ENCODE results near the gene MCU. TPM values are rescaled to one million over a fixed set of nuclear protein-coding genes. Genes with fewer than 3 reads are reported as not detected.

The MCU gene
- polyA plus RNA-seq, 4 donors, result 43.3 to 70.4 (median 48.7) TPM

DNA sequence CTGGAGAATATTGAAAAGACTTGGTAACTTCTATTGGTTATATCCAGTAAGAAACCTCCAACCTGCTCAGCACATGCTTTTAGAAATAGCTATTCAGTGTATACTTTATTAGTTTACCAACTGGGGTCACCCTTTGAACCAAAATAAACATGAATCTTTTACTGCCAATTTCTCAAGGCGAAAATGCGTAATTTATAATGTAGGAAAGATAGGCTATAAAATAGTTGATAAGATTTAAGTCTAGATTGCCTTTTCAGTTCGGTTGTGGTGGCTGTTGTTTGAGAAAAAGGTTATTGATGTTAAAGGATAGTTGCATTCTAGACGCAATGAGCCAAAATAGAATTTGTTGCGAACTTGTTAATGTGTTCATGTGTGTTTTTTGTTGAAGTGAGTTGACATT, 119.0 kb downstream of the MCU start:
- Histone ChIP-seq H3K4me3 (ENCODE audit: low read depth in 1 of 3, low read length in 3 of 3) (no peak overlapping the region), H3K27ac (ENCODE audit: low read depth in 1 of 3, low read length in 2 of 3) (no peak overlapping the region), H3K36me3 (ENCODE audit: control insufficient read depth in 3 of 3, insufficient read depth in 2 of 3, low read depth in 1 of 3, low read length in 3 of 3) (peaks cover 0 to 2% (median 0%) of the 10 kb centered on the region in 3 donors), H3K4me1 (ENCODE audit: control insufficient read depth in 3 of 3, insufficient read depth in 2 of 3, low read depth in 1 of 3, low read length in 2 of 3) (no peaks in the 10 kb centered on the region), H3K27me3 (ENCODE audit: control insufficient read depth in 3 of 3, insufficient read depth in 3 of 3, low read length in 3 of 3) (no peaks in the 10 kb centered on the region), H3K9me3 (ENCODE audit: control insufficient read depth in 2 of 2, insufficient read depth in 1 of 2, low read depth in 1 of 2, low read length in 1 of 2) (no peaks in the 10 kb centered on the region)
- FAIRE-seq (no peak), DNase-seq (no peak)
- 43 to 68% (median 61%) methylated on average over 5 of the region's 5 CpGs for whole genome bisulfite sequencing, 3 donors

DNA sequence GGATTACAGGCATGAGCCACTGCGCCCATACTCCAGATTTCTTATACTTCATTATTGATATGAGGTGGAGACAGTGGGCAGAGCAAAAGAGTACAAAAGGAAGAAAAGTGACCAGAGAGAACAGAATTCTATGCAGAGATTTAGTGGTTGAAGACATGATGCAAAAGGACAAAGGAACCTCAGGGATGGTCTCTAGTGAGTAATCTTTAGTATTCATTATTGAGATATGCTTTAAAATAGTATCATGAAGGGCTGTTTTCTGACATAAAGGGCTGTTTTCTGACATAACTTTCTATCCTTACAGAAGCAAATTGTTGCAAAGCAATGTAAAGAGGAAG, 120.4 kb downstream of the MCU start:
- no peak for DNase-seq
- Histone ChIP-seq H3K4me3 (ENCODE audit: low read depth in 1 of 3, low read length in 3 of 3) (no peak overlapping the region), H3K4me1 (ENCODE audit: control insufficient read depth in 3 of 3, insufficient read depth in 2 of 3, low read depth in 1 of 3, low read length in 2 of 3) (peaks cover 0 to 2% (median 0%) of the 10 kb centered on the region in 3 donors), H3K27me3 (ENCODE audit: control insufficient read depth in 3 of 3, insufficient read depth in 3 of 3, low read length in 3 of 3) (no peaks in the 10 kb centered on the region), H3K36me3 (ENCODE audit: control insufficient read depth in 3 of 3, insufficient read depth in 2 of 3, low read depth in 1 of 3, low read length in 3 of 3) (no peaks in the 10 kb centered on the region), H3K9me3 (ENCODE audit: control insufficient read depth in 2 of 2, insufficient read depth in 1 of 2, low read depth in 1 of 2, low read length in 1 of 2) (no peaks in the 10 kb centered on the region), H3K27ac (ENCODE audit: low read depth in 1 of 3, low read length in 2 of 3) (no peak overlapping the region)
- no peak for FAIRE-seq
- 97 to 100% (median 100%) methylated on average over 1 of the region's 1 CpG for WGBS, 3 donors

GRCh38 chr10:72812753-72813430, 120.9 kb downstream of the MCU start:
- Histone ChIP-seq H3K4me3 (ENCODE audit: low read depth in 1 of 3, low read length in 3 of 3) (no peak overlapping the region), H3K27ac (ENCODE audit: low read depth in 1 of 3, low read length in 2 of 3) (no peak overlapping the region), H3K27me3 (ENCODE audit: control insufficient read depth in 3 of 3, insufficient read depth in 3 of 3, low read length in 3 of 3) (no peaks in the 10 kb centered on the region), H3K36me3 (ENCODE audit: control insufficient read depth in 3 of 3, insufficient read depth in 2 of 3, low read depth in 1 of 3, low read length in 3 of 3) (no peaks in the 10 kb centered on the region), H3K4me1 (ENCODE audit: control insufficient read depth in 3 of 3, insufficient read depth in 2 of 3, low read depth in 1 of 3, low read length in 2 of 3) (peaks cover 0 to 6% (median 0%) of the 10 kb centered on the region in 3 donors), H3K9me3 (ENCODE audit: control insufficient read depth in 2 of 2, insufficient read depth in 1 of 2, low read depth in 1 of 2, low read length in 1 of 2) (no peaks in the 10 kb centered on the region)
- FAIRE-seq, result no peak
- no peak for DNase-seq
- 71 to 79% (median 78%) methylated on average over 4 of the region's 4 CpGs for WGBS, 3 donors

DNA sequence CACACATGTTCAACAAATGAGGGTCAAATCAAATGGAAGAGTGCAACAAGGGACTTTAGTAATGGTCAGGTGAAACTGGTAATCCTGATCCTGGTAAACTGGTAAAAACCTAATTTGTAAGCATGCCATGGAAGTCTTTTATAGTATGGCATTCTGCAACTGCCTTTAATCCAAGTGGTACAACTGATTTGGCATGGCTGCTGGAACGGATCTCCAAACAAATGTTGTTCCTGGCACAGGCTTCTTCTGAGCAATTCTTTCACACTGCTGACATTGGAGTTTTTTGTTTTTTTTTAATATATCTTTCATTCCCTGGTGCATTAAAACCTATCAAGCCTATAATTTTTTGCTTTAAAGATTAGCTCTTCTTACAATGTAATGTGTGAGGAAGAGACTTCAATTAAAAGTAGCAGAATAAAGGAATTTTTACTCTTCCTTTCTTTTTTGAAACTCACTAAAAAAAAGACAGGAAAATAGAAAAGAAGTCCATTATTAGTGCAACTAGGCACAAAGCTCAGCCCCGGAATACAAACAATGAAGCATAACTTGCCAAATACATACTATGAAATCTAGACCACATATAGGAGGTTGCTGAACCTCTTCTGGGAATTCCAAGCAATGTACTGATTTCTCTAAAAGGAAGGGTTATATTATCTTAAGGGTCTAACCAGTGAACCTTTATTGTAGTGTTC, 122.3 kb downstream of the MCU start:
- peaks cover 0 to 6% (median 0%) of the 10 kb centered on the region in 3 donors for H3K4me1 ChIP-seq (ENCODE audit: control insufficient read depth in 3 of 3, insufficient read depth in 2 of 3, low read depth in 1 of 3, low read length in 2 of 3)

GRCh38 chr10:72816565-72816964, 124.6 kb downstream of the MCU start:
- Histone ChIP-seq H3K9me3 (ENCODE audit: control insufficient read depth in 2 of 2, insufficient read depth in 1 of 2, low read depth in 1 of 2, low read length in 1 of 2) (no peaks in the 10 kb centered on the region), H3K36me3 (ENCODE audit: control insufficient read depth in 3 of 3, insufficient read depth in 2 of 3, low read depth in 1 of 3, low read length in 3 of 3) (no peaks in the 10 kb centered on the region), H3K27ac (ENCODE audit: low read depth in 1 of 3, low read length in 2 of 3) (no peak overlapping the region), H3K4me3 (ENCODE audit: low read depth in 1 of 3, low read length in 3 of 3) (no peak overlapping the region), H3K27me3 (ENCODE audit: control insufficient read depth in 3 of 3, insufficient read depth in 3 of 3, low read length in 3 of 3) (no peaks in the 10 kb centered on the region), H3K4me1 (ENCODE audit: control insufficient read depth in 3 of 3, insufficient read depth in 2 of 3, low read depth in 1 of 3, low read length in 2 of 3) (peaks cover 0 to 6% (median 0%) of the 10 kb centered on the region in 3 donors)
- WGBS, 3 donors, result 41 to 70% (median 68%) methylated on average over 1 of the region's 1 CpG
- no peak for DNase-seq
- no peak for FAIRE-seq

More for the DNA sequence above, 122.3 kb downstream of the MCU start:
- H3K4me3 ChIP-seq (ENCODE audit: low read depth in 1 of 3, low read length in 3 of 3), result no peak overlapping the region
- DNase-seq (no peak), FAIRE-seq (no peak)
- no peak overlapping the region for H3K27ac ChIP-seq (ENCODE audit: low read depth in 1 of 3, low read length in 2 of 3)
- no peaks in the 10 kb centered on the region for H3K27me3 ChIP-seq (ENCODE audit: control insufficient read depth in 3 of 3, insufficient read depth in 3 of 3, low read length in 3 of 3)
- H3K36me3 ChIP-seq (ENCODE audit: control insufficient read depth in 3 of 3, insufficient read depth in 2 of 3, low read depth in 1 of 3, low read length in 3 of 3), result no peaks in the 10 kb centered on the region
- H3K9me3 ChIP-seq (ENCODE audit: control insufficient read depth in 2 of 2, insufficient read depth in 1 of 2, low read depth in 1 of 2, low read length in 1 of 2), result no peaks in the 10 kb centered on the region
- WGBS, 3 donors, result 46 to 67% (median 50%) methylated on average over 2 of the region's 2 CpGs

DNA sequence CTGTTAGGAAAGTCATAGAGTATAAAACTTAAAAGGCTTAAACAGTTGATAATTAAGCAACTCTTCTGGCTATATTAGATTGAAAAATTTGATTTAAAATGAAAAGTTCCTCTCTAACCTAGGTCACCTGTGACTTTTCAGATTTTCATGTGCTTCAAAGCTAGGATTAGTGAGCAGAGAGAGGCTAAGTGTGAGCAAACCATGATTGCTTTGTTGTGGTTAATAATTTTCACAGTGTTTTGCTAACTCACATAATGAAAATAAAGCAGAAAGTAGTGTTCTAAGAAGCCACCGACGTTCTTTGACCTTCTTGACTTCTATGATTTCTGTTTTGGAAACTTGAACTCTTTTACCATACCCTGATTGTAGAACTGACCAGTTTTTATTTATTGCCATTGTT, 126.1 kb downstream of the MCU start:
- Histone ChIP-seq H3K27me3 (ENCODE audit: control insufficient read depth in 3 of 3, insufficient read depth in 3 of 3, low read length in 3 of 3) (no peaks in the 10 kb centered on the region), H3K4me1 (ENCODE audit: control insufficient read depth in 3 of 3, insufficient read depth in 2 of 3, low read depth in 1 of 3, low read length in 2 of 3) (peaks cover 0 to 6% (median 0%) of the 10 kb centered on the region in 3 donors), H3K9me3 (ENCODE audit: control insufficient read depth in 2 of 2, insufficient read depth in 1 of 2, low read depth in 1 of 2, low read length in 1 of 2) (peaks cover 0 to 3% of the 10 kb centered on the region in 2 donors), H3K36me3 (ENCODE audit: control insufficient read depth in 3 of 3, insufficient read depth in 2 of 3, low read depth in 1 of 3, low read length in 3 of 3) (no peaks in the 10 kb centered on the region), H3K4me3 (ENCODE audit: low read depth in 1 of 3, low read length in 3 of 3) (no peak overlapping the region), H3K27ac (ENCODE audit: low read depth in 1 of 3, low read length in 2 of 3) (peak overlapping the region in 1 of 3 donors; percentile 45)
- DNase-seq (peak in 1 of 2 donors; percentile 11), FAIRE-seq (no peak)
- 21 to 32% (median 31%) methylated on average over 2 of the region's 2 CpGs for WGBS, 3 donors

DNA sequence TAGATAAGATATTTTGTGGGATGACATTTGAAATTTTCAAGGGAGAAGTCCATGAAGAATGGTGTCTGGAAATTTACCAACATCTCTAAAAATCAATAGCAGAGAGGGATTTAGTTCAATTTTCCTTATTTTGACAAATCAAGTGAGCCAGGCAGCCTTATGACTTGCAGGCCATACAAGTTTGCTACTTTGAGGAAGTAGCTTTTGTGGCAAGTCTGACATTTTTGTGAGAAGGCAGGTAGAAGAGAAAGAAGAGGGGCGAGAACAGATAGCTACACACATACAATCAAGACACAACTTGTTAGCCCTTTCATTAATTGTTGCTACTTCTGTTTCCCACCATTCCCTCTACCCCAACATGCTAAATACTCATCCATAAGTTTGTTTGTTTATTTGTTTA, 127.1 kb downstream of the MCU start:
- FAIRE-seq, result no peak
- no peak for DNase-seq
- Histone ChIP-seq H3K36me3 (ENCODE audit: control insufficient read depth in 3 of 3, insufficient read depth in 2 of 3, low read depth in 1 of 3, low read length in 3 of 3) (no peaks in the 10 kb centered on the region), H3K27ac (ENCODE audit: low read depth in 1 of 3, low read length in 2 of 3) (no peak overlapping the region), H3K27me3 (ENCODE audit: control insufficient read depth in 3 of 3, insufficient read depth in 3 of 3, low read length in 3 of 3) (no peaks in the 10 kb centered on the region), H3K4me1 (ENCODE audit: control insufficient read depth in 3 of 3, insufficient read depth in 2 of 3, low read depth in 1 of 3, low read length in 2 of 3) (peaks cover 0 to 6% (median 0%) of the 10 kb centered on the region in 3 donors), H3K9me3 (ENCODE audit: control insufficient read depth in 2 of 2, insufficient read depth in 1 of 2, low read depth in 1 of 2, low read length in 1 of 2) (peaks cover 0 to 3% of the 10 kb centered on the region in 2 donors), H3K4me3 (ENCODE audit: low read depth in 1 of 3, low read length in 3 of 3) (no peak overlapping the region)
- whole genome bisulfite sequencing, 3 donors, result 88 to 100% (median 95%) methylated on average over 1 of the region's 1 CpG

DNA sequence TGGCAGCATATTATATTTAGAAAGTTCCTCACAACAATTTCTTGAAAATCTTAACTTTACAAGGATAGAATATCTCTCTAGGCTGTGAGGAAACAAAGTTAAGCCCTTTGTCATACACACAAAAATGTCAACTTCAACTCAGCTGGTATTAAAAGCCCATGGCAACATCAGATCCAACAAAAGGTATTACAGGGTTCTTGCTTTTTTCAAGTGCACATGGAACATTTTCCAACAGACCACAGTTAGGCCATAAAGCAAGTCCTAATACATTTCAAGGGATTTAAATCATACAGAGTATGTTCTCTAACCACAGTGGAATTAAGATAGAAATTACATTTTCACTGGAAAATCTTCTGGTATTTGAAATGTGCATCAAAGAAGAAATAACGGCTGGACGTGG, 129.7 kb downstream of the MCU start:
- FAIRE-seq (no peak), DNase-seq (no peak)
- H3K27me3 ChIP-seq (ENCODE audit: control insufficient read depth in 3 of 3, insufficient read depth in 3 of 3, low read length in 3 of 3), result no peaks in the 10 kb centered on the region
- H3K4me1 ChIP-seq (ENCODE audit: control insufficient read depth in 3 of 3, insufficient read depth in 2 of 3, low read depth in 1 of 3, low read length in 2 of 3), result peaks cover 0 to 6% (median 0%) of the 10 kb centered on the region in 3 donors
- H3K36me3 ChIP-seq (ENCODE audit: control insufficient read depth in 3 of 3, insufficient read depth in 2 of 3, low read depth in 1 of 3, low read length in 3 of 3), result no peaks in the 10 kb centered on the region
- H3K4me3 ChIP-seq (ENCODE audit: low read depth in 1 of 3, low read length in 3 of 3), result no peak overlapping the region
- no peak overlapping the region for H3K27ac ChIP-seq (ENCODE audit: low read depth in 1 of 3, low read length in 2 of 3)
- WGBS, 3 donors, result 92 to 99% (median 98%) methylated on average over 2 of the region's 2 CpGs
- peaks cover 0 to 3% of the 10 kb centered on the region in 2 donors for H3K9me3 ChIP-seq (ENCODE audit: control insufficient read depth in 2 of 2, insufficient read depth in 1 of 2, low read depth in 1 of 2, low read length in 1 of 2)
